Non-pigmented ciliary epithelial cell (primary cell): Measurements from ENCODE around the gene MZB1.

Experiments
- DNase-seq: peaks from one replicate; pipeline ENCODE4 v3.0.0-alpha.2; 2010; ENCODE audit warnings: low read depth

The MZB1 gene

GRCh38 chr5:139389701-139390638, at the start of gene MZB1:
Gene MZB1 (minus strand): TSS chr5:139389913. CDS start chr5:139389856, 57 bp downstream.
- DNase-seq: no peak

- no peak for DNase-seq
Observed at GRCh38 chr5:139439013-139439903, 49.5 kb upstream of the MZB1 start, which contains the start of gene DNAJC18. Gene DNAJC18 (minus strand): TSS chr5:139439525. CDS start chr5:139439445, 80 bp downstream.

GRCh38 chr5:139438707-139439012, 48.9 kb upstream of the MZB1 start:
- DNase-seq: no peak

- no peak for DNase-seq
Observed at GRCh38 chr5:139435676-139436075, 46.0 kb upstream of the MZB1 start.

- no peak for DNase-seq
Observed at GRCh38 chr5:139431706-139432105, 42.0 kb upstream of the MZB1 start.

GRCh38 chr5:139430015-139430414, 40.3 kb upstream of the MZB1 start:
- DNase-seq: no peak

GRCh38 chr5:139426203-139426885, 36.6 kb upstream of the MZB1 start:
- DNase-seq: no peak

GRCh38 chr5:139425497-139425896, 35.8 kb upstream of the MZB1 start:
- DNase-seq: no peak

GRCh38 chr5:139422307-139422893, 32.7 kb upstream of the MZB1 start:
- DNase-seq: no peak

GRCh38 chr5:139419226-139420192, 29.8 kb upstream of the MZB1 start:
- no peak for DNase-seq

GRCh38 chr5:139418793-139419192, 29.1 kb upstream of the MZB1 start:
- no peak for DNase-seq

- no peak for DNase-seq
Observed at GRCh38 chr5:139417214-139417613, 27.5 kb upstream of the MZB1 start.

- DNase-seq: no peak
Observed at GRCh38 chr5:139416651-139417050, 26.9 kb upstream of the MZB1 start.

- no peak for DNase-seq
Observed at GRCh38 chr5:139415869-139416268, 26.2 kb upstream of the MZB1 start.

- no peak for DNase-seq
Observed at GRCh38 chr5:139415221-139415861, 25.6 kb upstream of the MZB1 start.

- DNase-seq: no peak
Observed at GRCh38 chr5:139414581-139415130, 24.9 kb upstream of the MZB1 start.

GRCh38 chr5:139413963-139414362, 24.2 kb upstream of the MZB1 start:
- no peak for DNase-seq

GRCh38 chr5:139413153-139413552, 23.4 kb upstream of the MZB1 start:
- no peak for DNase-seq

- DNase-seq: no peak
Observed at GRCh38 chr5:139410993-139411828, 21.5 kb upstream of the MZB1 start.
